ENCODE measurements around the gene CEP72.

DNA sequence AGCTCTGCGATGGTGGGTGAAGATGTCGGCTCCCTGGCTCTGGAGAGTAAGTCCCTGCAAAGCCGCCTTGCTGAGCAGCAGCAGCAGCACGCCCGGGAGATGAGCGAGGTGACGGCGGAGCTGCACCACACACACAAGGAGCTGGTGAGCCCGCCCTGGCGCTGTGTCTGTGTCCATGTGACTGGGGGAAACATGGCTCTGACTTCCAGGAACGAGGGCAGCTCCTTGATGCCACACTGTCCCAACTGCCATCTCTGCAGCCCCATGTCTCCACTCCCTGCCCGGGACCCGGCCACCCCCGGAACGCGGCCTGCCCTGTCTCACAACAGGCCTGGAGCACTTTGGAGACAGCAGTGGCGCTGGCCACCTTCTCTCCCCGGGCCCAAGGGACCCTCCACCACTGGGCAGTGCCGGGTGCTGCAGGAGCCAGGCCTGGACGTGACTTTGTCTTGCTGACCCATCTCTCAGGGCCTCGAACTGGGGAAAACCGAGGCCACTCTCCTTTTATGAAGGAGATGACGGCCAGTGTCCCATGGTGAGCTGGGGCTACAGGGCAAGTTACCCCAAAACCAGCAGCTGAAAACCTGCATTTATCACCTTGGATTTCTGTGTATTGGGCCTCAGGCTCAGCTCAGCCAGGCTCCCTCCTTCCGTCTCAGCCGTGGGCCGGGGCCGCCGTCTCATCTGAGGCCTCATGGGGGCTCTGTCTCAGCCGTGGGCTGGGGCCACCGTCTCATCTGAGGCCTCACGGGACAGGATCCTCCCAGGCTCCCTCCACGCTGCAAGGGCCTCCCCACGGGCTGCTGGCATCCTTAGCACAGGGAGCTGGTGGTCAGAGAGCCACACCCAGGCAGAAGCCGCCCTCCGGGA, 28.6 kb downstream of the CEP72 start:
- TF ChIP-seq, protein P1, sequence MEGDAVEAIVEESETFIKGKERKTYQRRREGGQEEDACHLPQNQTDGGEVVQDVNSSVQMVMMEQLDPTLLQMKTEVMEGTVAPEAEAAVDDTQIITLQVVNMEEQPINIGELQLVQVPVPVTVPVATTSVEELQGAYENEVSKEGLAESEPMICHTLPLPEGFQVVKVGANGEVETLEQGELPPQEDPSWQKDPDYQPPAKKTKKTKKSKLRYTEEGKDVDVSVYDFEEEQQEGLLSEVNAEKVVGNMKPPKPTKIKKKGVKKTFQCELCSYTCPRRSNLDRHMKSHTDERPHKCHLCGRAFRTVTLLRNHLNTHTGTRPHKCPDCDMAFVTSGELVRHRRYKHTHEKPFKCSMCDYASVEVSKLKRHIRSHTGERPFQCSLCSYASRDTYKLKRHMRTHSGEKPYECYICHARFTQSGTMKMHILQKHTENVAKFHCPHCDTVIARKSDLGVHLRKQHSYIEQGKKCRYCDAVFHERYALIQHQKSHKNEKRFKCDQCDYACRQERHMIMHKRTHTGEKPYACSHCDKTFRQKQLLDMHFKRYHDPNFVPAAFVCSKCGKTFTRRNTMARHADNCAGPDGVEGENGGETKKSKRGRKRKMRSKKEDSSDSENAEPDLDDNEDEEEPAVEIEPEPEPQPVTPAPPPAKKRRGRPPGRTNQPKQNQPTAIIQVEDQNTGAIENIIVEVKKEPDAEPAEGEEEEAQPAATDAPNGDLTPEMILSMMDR (IDR thresholded peaks at IDR 0.05; ENCODE audit: low read length) = no peak; the same call in 1 of the 2 replicates
- TF ChIP-seq EZH2 (IDR thresholded peaks at IDR 0.05; ENCODE audit: borderline replicate concordance, low read length) = no peak
